Pancreas (tissue), 10 donors: Measurements from ENCODE around the gene MCM3AP. TPM values are rescaled to one million over a fixed set of nuclear protein-coding genes. Genes with fewer than 3 reads are reported as not detected.
"Not testable (repeated sequence)": the region's sequence is repeated elsewhere in the genome, so short reads cannot be mapped to it uniquely, and the experiment has no call there.

Source experiments
- ATAC-seq, 4 donors: fragments of 200-7000 bp; cut with Tn5 transposase; one replicate each; pipeline versions ENCODE4 v1.8.0 to v1.9.1; 2020; ENCODE audit warnings: mild to moderate bottlenecking in 4 of 4, moderate library complexity in 4 of 4
- DNase-seq, 6 donors: peaks; one replicate each; pipeline ENCODE4 v3.0.0-alpha.2; 2020
- FAIRE-seq: peaks from 2 replicates; lab custom pipeline; 2012; peaks lifted over from hg19 to GRCh38; lab: Jason Lieb, UNC
- H3K27ac ChIP-seq, 4 donors: fragments of 200-600 bp; sonication (generic); 1 replicate in 3 of 4; 2 replicates in 1 of 4; pipeline versions ENCODE4 v1.5.0 to v1.8.0; 2020
- H3K27me3 ChIP-seq, 4 donors: fragments of 200-600 bp; one replicate each; pipeline ENCODE4 v1.8.0; 2021
- H3K36me3 ChIP-seq, 3 donors: fragments of 200-600 bp; sonication (generic) in 1 of 3; one replicate each; pipeline versions ENCODE4 v1.5.0 to v1.8.0; 2020 to 2021
- H3K4me1 ChIP-seq, 3 donors: fragments of 200-600 bp; one replicate each; pipeline ENCODE4 v1.8.0; 2021
- H3K4me3 ChIP-seq, 4 donors: fragments of 200-600 bp; sonication (generic) in 2 of 4; one replicate each; pipeline versions ENCODE4 v1.5.0 to v1.8.0; 2020 to 2021
- H3K9me3 ChIP-seq, 4 donors: fragments of 200-600 bp; one replicate each; pipeline ENCODE4 v1.8.0; 2021
- WGBS, 2 donors: extraction: QIAGEN DNeasy Blood & Tissue Kit; methylation state at CpG; one replicate each; pipeline ENCODE4 v1.1.7; 2013; 5-methylcytosine and 5-hydroxymethylcytosine counted together
- intact Hi-C, 3 donors: fragments of 100-400 bp; cut with DNase I; formaldehyde crosslinking; loops; one replicate each; pipeline versions ENCODE4 v1.11.1 to v1.14.2; 2022
- polyA plus RNA-seq, 2 donors: library from polyadenylated mRNA; stranded (reverse); fragments of 200-250 nt; gene quantifications; one replicate each; pipeline ENCODE4 v1.2.3, GENCODE V29; 2013
- total RNA-seq, 6 donors: library from RNA; stranded (reverse); fragmentation: NEBNext Ultra II Directional in 4 of 6; extraction: Animal tissue kit (Norgen Biotek cat#: 25700) in 4 of 6; gene quantifications; one replicate each; pipeline versions ENCODE4 v1.2.1 to v1.2.4, GENCODE V29; 2021 to 2023
- TF ChIP-seq, protein P1 (sequence below), 4 donors: fragments of 200-600 bp; sonication (generic) in 3 of 4; IDR thresholded peaks; one replicate each; pipeline versions ENCODE4 v1.5.0 to v1.8.0; 2021; ENCODE audit warnings: antibody characterized with exemption in 4 of 4
- donor health status: healthy with polysubstance abuse.
- donor health status: DM: no; HTN: no; CAD: no; lungs with moderate emphysema.
- donor health status: DM: no; HTN: no; CAD: no.
- donor health status: control.
- donor health status: control.
- donor health status: Bipolar disorder and iron deficiency.
- donor health status: DM: yes; HTN: yes; CAD: no.
- donor health status: DM: no; HTN: no; CAD: no.
- donor health status: DM: no; HTN: no; CAD: no.
- donor health status: DM: yes; HTN: yes; CAD: no.

The MCM3AP gene
- total and polyA plus RNA-seq, 8 donors: 30.6 to 59.4 (median 38.0) TPM

DNA sequence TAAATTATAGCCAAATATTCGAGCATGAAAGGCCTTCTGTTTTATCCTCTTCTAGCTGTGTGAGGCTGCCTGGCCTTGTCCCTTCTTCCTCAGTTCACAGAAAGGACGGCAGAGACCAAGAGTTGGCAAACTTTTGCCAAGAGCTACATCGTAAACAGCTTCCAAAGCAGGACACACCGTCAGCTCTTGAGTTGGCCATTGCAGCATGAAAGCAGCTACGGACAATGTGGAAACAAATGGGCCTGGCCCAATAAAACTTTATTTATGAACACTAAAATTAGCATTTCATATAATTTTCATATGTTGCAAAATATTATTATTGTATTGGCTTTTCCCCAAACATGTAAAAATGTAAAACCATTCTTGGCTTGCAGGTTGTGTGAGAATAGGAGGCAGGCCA, 27.5 kb upstream of the MCM3AP start:
- Histone ChIP-seq H3K27ac (no peak overlapping the region), H3K27me3 (no peaks in the 10 kb centered on the region), H3K4me1 (no peaks in the 10 kb centered on the region), H3K36me3 (no peaks in the 10 kb centered on the region), H3K4me3 (no peak overlapping the region), H3K9me3 (no peaks in the 10 kb centered on the region)
- TF ChIP-seq, protein P1, sequence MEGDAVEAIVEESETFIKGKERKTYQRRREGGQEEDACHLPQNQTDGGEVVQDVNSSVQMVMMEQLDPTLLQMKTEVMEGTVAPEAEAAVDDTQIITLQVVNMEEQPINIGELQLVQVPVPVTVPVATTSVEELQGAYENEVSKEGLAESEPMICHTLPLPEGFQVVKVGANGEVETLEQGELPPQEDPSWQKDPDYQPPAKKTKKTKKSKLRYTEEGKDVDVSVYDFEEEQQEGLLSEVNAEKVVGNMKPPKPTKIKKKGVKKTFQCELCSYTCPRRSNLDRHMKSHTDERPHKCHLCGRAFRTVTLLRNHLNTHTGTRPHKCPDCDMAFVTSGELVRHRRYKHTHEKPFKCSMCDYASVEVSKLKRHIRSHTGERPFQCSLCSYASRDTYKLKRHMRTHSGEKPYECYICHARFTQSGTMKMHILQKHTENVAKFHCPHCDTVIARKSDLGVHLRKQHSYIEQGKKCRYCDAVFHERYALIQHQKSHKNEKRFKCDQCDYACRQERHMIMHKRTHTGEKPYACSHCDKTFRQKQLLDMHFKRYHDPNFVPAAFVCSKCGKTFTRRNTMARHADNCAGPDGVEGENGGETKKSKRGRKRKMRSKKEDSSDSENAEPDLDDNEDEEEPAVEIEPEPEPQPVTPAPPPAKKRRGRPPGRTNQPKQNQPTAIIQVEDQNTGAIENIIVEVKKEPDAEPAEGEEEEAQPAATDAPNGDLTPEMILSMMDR (IDR thresholded peaks at IDR 0.05): no peak
- no peak for DNase-seq
- no peak for FAIRE-seq
- intact Hi-C loops: no loop called here
- WGBS, 2 donors: 95 to 96% methylated on average over 5 of the region's 5 CpGs
- no peak for ATAC-seq

GRCh38 chr21:46311568-46311967, 26.2 kb upstream of the MCM3AP start:
- intact Hi-C loops: no loop called here
- Histone ChIP-seq H3K36me3 (no peaks in the 10 kb centered on the region), H3K9me3 (no peaks in the 10 kb centered on the region), H3K4me1 (no peaks in the 10 kb centered on the region), H3K27ac (no peak overlapping the region), H3K4me3 (no peak overlapping the region), H3K27me3 (no peaks in the 10 kb centered on the region)
- TF ChIP-seq, protein P1 (IDR thresholded peaks at IDR 0.05): no peak
- no peak for ATAC-seq
- FAIRE-seq: no peak
- no peak for DNase-seq

- H3K4me3 ChIP-seq, intact Hi-C loops, FAIRE-seq, ATAC-seq, H3K4me1 ChIP-seq, H3K27me3 ChIP-seq, H3K27ac ChIP-seq, DNase-seq, H3K36me3 ChIP-seq, H3K9me3 ChIP-seq: not testable (repeated sequence)
- 95 to 98% methylated on average over 8 of the region's 8 CpGs for WGBS, 2 donors
Observed at GRCh38 chr21:46310260-46310659, 24.8 kb upstream of the MCM3AP start.

GRCh38 chr21:46308431-46308830, 23.0 kb upstream of the MCM3AP start:
- no peaks in the 10 kb centered on the region for H3K9me3 ChIP-seq
- no peak overlapping the region for H3K4me3 ChIP-seq
- FAIRE-seq (no peak), ATAC-seq (no peak), DNase-seq (no peak)
- intact Hi-C loops: no loop called here
- H3K27me3 ChIP-seq: no peaks in the 10 kb centered on the region
- H3K27ac ChIP-seq: no peak overlapping the region
- no peaks in the 10 kb centered on the region for H3K4me1 ChIP-seq
- 95 to 96% methylated on average over 2 of the region's 2 CpGs for WGBS, 2 donors
- no peaks in the 10 kb centered on the region for H3K36me3 ChIP-seq
- TF ChIP-seq, protein P1 (IDR thresholded peaks at IDR 0.05): no peak

- Histone ChIP-seq H3K36me3 (no peaks in the 10 kb centered on the region), H3K9me3 (no peaks in the 10 kb centered on the region), H3K27ac (no peak overlapping the region), H3K4me3 (no peak overlapping the region), H3K4me1 (no peaks in the 10 kb centered on the region), H3K27me3 (no peaks in the 10 kb centered on the region)
- intact Hi-C loops: no loop called here
- FAIRE-seq (no peak), DNase-seq (no peak), ATAC-seq (no peak)
- WGBS, 2 donors: 78 to 85% methylated on average over 2 of the region's 2 CpGs
- TF ChIP-seq, protein P1 (IDR thresholded peaks at IDR 0.05): no peak
Observed at GRCh38 chr21:46307625-46308024, 22.2 kb upstream of the MCM3AP start.
